Neural cell (in vitro differentiated cells): ENCODE measurements around the gene CTNNA2.

Experiments used
- EP300 ChIP-seq: fragments of 450-650 bp; conservative IDR thresholded peaks from 2 replicates; pipeline ENCODE4 v1.6.1; 2014; ENCODE audit warnings: antibody characterized with exemption, mild to moderate bottlenecking, moderate library complexity; ENCODE audit not compliant: poor library complexity, severe bottlenecking
- EZH2 ChIP-seq: fragments of 200-600, 300-800 bp; shearing (Covaris generic), sonication (generic); IDR thresholded peaks from 2 replicates; pipeline ENCODE4 v1.6.1; 2014; ENCODE audit warnings: antibody characterized with exemption, low read length, borderline replicate concordance, mild to moderate bottlenecking; ENCODE audit not compliant: insufficient read depth, poor library complexity, severe bottlenecking
- RAD21 ChIP-seq: fragments of 450-650 bp; conservative IDR thresholded peaks from 2 replicates; pipeline ENCODE4 v1.6.1; 2014; ENCODE audit warnings: antibody characterized with exemption, mild to moderate bottlenecking, moderate library complexity

- TF ChIP-seq EZH2 (no peak), EP300 (no peak), RAD21 (no peak)
Measured at GRCh38 chr2:80222644-80223043, 709.8 kb downstream of the CTNNA2 start.
